HepG2 (cell line): Measurements from ENCODE around the gene KDM3B. TPM values are rescaled to one million over a fixed set of nuclear protein-coding genes. Genes with fewer than 3 reads are reported as not detected.

Experiments used
- ARNT ChIP-seq: fragments of 450-650 bp; IDR thresholded peaks from 2 replicates; pipeline ENCODE4 v1.6.1; 2017
- EZH2 ChIP-seq: conservative IDR thresholded peaks from 2 replicates; pipeline ENCODE4 v1.6.1; 2012; ENCODE audit warnings: mild to moderate bottlenecking, low read depth, low read length, moderate library complexity
- HNRNPK ChIP-seq: fragments of 200-400 bp; formaldehyde crosslinking; IDR thresholded peaks from 2 replicates; pipeline ENCODE4 v1.6.1; 2018; ENCODE audit warnings: low read length, low read depth, moderate library complexity, mild to moderate bottlenecking; ENCODE audit not compliant: poor library complexity, severe bottlenecking
- KAT7 ChIP-seq: IDR thresholded peaks from 2 replicates; pipeline ENCODE4 v1.6.1; 2018; ENCODE audit warnings: borderline replicate concordance, missing compliant biosample characterization
- SPEN ChIP-seq: sonication (generic); formaldehyde crosslinking; IDR thresholded peaks from 2 replicates; pipeline ENCODE4 v1.5.1; 2020; ENCODE audit warnings: low read depth, mild to moderate bottlenecking, missing genetic modification reagents
- SSRP1 ChIP-seq: IDR thresholded peaks from 2 replicates; pipeline ENCODE4 v1.6.1; 2016; ENCODE audit warnings: control low read depth
- ZNF138 ChIP-seq: sonication (generic); formaldehyde crosslinking; IDR thresholded peaks from 2 replicates; pipeline ENCODE4 v1.5.0; 2020; ENCODE audit warnings: mild to moderate bottlenecking, low read depth, missing genetic modification reagents
- ZNF550 ChIP-seq: sonication (generic); formaldehyde crosslinking; IDR thresholded peaks from 2 replicates; pipeline ENCODE4 v1.4.0; 2020; ENCODE audit warnings: mild to moderate bottlenecking, missing genetic modification reagents, borderline replicate concordance
- ZNF557 ChIP-seq: sonication (generic); formaldehyde crosslinking; IDR thresholded peaks from 2 replicates; pipeline ENCODE4 v1.4.0; 2020; ENCODE audit warnings: missing genetic modification reagents
- ZNF572 ChIP-seq: sonication (generic); formaldehyde crosslinking; IDR thresholded peaks from 2 replicates; pipeline ENCODE4 v1.5.1; 2020; ENCODE audit warnings: mild to moderate bottlenecking, missing genetic modification reagents
- ZNF670 ChIP-seq: sonication (generic); formaldehyde crosslinking; IDR thresholded peaks from 2 replicates; pipeline ENCODE4 v1.8.0; 2022; ENCODE audit warnings: mild to moderate bottlenecking, missing genetic modification reagents, borderline replicate concordance
- polyA plus RNA-seq, 8 experiments: library from polyadenylated mRNA; depleted of rRNA in 3 of 8; stranded (reverse) in 7 of 8; unstranded in 1 of 8; fragments of >200 nt; fragmentation: Illumina TruSeq in 4 of 8; extraction: Trizol in 4 of 8; gene quantifications; 2 replicates each; pipeline versions ENCODE4 v1.2.1 to v1.2.3, GENCODE V29; 2011 to 2016; ENCODE audit warnings: low read depth in 4 of 8, missing spikeins in 1 of 8, mixed read lengths in 1 of 8; ENCODE audit not compliant: insufficient read depth in 1 of 8
- total RNA-seq, 5 experiments: library from RNA; depleted of rRNA; stranded (reverse); fragments of >200 nt; fragmentation: Illumina TruSeq; extraction: Trizol; gene quantifications; 2 replicates each; pipeline ENCODE4 v1.2.3, GENCODE V29; 2016; ENCODE audit warnings: low read depth in 1 of 5
- TF ChIP-seq, protein P1 (sequence below): sonication (generic); formaldehyde crosslinking; IDR thresholded peaks from 2 replicates; pipeline ENCODE4 v1.4.0; 2020; ENCODE audit warnings: missing genetic modification reagents
- TF ChIP-seq, protein P2 (sequence below), 2 experiments: sonication (generic) in 1 of 2; formaldehyde crosslinking in 1 of 2; IDR thresholded peaks; 2 replicates each; pipeline versions ENCODE4 v1.5.1 to v1.6.1; 2011 to 2020; ENCODE audit warnings: borderline replicate concordance in 1 of 2, low read depth in 1 of 2, low read length in 1 of 2, mild to moderate bottlenecking in 1 of 2, missing genetic modification reagents in 1 of 2, moderate library complexity in 1 of 2
- TF ChIP-seq, protein P3 (sequence below): IDR thresholded peaks from 2 replicates; pipeline ENCODE4 v1.6.1; 2016; ENCODE audit warnings: mild to moderate bottlenecking, missing biosample characterization, missing genetic modification reagents
- TF ChIP-seq, protein P4 (sequence below): sonication (generic); formaldehyde crosslinking; IDR thresholded peaks from 2 replicates; pipeline ENCODE4 v1.5.0; 2020; ENCODE audit warnings: mild to moderate bottlenecking, missing genetic modification reagents
- TF ChIP-seq, protein P5 (sequence below): sonication (generic); formaldehyde crosslinking; IDR thresholded peaks from 2 replicates; pipeline ENCODE4 v1.4.0; 2020; ENCODE audit warnings: mild to moderate bottlenecking, missing genetic modification reagents
- TF ChIP-seq, protein P6 (sequence below): sonication (generic); formaldehyde crosslinking; IDR thresholded peaks from 2 replicates; pipeline ENCODE4 v1.4.0; 2020; ENCODE audit warnings: missing genetic modification reagents

KDM3B gene
- total and polyA plus RNA-seq, 2 of the 13 experiments (the other 11 are each of a cell fraction or from before 2014, with no cell fraction given): 19.7 to 34.3 TPM

DNA sequence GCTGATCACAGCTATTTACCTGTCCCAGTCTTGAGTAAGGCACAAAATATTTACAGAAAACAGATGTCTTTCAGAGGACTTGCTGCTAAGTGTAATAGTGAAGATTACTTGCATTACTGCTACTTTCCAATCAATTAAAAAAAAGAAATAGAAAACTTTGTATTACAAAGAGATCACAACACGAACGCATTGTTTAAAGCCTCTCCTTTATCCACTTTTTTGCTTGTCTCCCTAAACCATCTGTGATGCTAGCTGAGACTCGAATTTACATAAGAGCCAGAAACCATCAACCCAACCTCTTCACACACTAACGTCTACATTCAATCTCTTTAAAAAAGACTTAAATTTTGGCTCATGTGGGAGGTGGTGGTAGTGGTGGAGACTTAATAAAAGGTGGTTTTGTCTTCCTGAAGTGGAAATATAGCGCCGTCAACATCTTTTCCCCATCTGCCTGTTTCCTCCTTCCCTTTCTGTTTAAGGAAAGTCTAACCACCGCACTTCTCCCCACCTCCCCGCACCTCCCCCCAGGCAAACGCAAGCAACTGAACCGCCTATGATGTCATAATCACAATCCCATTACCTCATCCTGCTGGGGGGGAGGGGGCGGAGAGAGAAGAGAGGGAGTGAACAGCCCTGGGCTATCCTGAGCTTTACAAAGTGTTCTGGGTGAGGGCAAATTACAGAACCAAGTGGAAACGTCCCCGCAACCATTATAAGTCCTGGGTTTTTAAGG lies 15.4 kb upstream of the KDM3B start (continued):
- TF ChIP-seq, protein P1, sequence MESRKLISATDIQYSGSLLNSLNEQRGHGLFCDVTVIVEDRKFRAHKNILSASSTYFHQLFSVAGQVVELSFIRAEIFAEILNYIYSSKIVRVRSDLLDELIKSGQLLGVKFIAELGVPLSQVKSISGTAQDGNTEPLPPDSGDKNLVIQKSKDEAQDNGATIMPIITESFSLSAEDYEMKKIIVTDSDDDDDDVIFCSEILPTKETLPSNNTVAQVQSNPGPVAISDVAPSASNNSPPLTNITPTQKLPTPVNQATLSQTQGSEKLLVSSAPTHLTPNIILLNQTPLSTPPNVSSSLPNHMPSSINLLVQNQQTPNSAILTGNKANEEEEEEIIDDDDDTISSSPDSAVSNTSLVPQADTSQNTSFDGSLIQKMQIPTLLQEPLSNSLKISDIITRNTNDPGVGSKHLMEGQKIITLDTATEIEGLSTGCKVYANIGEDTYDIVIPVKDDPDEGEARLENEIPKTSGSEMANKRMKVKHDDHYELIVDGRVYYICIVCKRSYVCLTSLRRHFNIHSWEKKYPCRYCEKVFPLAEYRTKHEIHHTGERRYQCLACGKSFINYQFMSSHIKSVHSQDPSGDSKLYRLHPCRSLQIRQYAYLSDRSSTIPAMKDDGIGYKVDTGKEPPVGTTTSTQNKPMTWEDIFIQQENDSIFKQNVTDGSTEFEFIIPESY (CRISPR knock-in tag): no peak
- TF ChIP-seq ARNT: no peak
- TF ChIP-seq ZNF670: no peak
- TF ChIP-seq, protein P2, sequence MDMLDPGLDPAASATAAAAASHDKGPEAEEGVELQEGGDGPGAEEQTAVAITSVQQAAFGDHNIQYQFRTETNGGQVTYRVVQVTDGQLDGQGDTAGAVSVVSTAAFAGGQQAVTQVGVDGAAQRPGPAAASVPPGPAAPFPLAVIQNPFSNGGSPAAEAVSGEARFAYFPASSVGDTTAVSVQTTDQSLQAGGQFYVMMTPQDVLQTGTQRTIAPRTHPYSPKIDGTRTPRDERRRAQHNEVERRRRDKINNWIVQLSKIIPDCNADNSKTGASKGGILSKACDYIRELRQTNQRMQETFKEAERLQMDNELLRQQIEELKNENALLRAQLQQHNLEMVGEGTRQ (IDR thresholded peaks at IDR 0.05; ENCODE audit: low read depth, low read length): no peak
- TF ChIP-seq, protein P2 (CRISPR knock-in tag; IDR thresholded peaks at IDR 0.05; ENCODE audit: borderline replicate concordance): no peak
- TF ChIP-seq SSRP1 (CRISPR knock-in tag): no peak
- TF ChIP-seq EZH2: no peak
- TF ChIP-seq ZNF550 (CRISPR knock-in tag): no peak
- no peak for TF ChIP-seq ZNF138 (CRISPR knock-in tag)
- TF ChIP-seq, protein P3, sequence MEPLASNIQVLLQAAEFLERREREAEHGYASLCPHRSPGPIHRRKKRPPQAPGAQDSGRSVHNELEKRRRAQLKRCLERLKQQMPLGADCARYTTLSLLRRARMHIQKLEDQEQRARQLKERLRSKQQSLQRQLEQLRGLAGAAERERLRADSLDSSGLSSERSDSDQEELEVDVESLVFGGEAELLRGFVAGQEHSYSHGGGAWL: no peak
- TF ChIP-seq SPEN: peak; percentile 37; the same call in 1 of the 2 replicates
- TF ChIP-seq, protein P4, sequence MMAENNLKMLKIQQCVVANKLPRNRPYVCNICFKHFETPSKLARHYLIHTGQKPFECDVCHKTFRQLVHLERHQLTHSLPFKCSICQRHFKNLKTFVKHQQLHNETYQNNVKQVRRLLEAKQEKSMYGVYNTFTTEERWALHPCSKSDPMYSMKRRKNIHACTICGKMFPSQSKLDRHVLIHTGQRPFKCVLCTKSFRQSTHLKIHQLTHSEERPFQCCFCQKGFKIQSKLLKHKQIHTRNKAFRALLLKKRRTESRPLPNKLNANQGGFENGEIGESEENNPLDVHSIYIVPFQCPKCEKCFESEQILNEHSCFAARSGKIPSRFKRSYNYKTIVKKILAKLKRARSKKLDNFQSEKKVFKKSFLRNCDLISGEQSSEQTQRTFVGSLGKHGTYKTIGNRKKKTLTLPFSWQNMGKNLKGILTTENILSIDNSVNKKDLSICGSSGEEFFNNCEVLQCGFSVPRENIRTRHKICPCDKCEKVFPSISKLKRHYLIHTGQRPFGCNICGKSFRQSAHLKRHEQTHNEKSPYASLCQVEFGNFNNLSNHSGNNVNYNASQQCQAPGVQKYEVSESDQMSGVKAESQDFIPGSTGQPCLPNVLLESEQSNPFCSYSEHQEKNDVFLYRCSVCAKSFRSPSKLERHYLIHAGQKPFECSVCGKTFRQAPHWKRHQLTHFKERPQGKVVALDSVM (CRISPR knock-in tag): no peak
- TF ChIP-seq ZNF557 (CRISPR knock-in tag): no peak
- TF ChIP-seq ZNF572 (CRISPR knock-in tag): no peak
- TF ChIP-seq, protein P5, sequence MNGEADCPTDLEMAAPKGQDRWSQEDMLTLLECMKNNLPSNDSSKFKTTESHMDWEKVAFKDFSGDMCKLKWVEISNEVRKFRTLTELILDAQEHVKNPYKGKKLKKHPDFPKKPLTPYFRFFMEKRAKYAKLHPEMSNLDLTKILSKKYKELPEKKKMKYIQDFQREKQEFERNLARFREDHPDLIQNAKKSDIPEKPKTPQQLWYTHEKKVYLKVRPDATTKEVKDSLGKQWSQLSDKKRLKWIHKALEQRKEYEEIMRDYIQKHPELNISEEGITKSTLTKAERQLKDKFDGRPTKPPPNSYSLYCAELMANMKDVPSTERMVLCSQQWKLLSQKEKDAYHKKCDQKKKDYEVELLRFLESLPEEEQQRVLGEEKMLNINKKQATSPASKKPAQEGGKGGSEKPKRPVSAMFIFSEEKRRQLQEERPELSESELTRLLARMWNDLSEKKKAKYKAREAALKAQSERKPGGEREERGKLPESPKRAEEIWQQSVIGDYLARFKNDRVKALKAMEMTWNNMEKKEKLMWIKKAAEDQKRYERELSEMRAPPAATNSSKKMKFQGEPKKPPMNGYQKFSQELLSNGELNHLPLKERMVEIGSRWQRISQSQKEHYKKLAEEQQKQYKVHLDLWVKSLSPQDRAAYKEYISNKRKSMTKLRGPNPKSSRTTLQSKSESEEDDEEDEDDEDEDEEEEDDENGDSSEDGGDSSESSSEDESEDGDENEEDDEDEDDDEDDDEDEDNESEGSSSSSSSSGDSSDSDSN (CRISPR knock-in tag): no peak
- no peak for TF ChIP-seq KAT7 (CRISPR knock-in tag)
- no peak for TF ChIP-seq HNRNPK
- TF ChIP-seq, protein P6, sequence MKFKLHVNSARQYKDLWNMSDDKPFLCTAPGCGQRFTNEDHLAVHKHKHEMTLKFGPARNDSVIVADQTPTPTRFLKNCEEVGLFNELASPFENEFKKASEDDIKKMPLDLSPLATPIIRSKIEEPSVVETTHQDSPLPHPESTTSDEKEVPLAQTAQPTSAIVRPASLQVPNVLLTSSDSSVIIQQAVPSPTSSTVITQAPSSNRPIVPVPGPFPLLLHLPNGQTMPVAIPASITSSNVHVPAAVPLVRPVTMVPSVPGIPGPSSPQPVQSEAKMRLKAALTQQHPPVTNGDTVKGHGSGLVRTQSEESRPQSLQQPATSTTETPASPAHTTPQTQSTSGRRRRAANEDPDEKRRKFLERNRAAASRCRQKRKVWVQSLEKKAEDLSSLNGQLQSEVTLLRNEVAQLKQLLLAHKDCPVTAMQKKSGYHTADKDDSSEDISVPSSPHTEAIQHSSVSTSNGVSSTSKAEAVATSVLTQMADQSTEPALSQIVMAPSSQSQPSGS (CRISPR knock-in tag): peak; percentile 86
